Fibroblast of lung (primary cell): Measurements from ENCODE around the gene GTF2F2. TPM values are rescaled to one million over a fixed set of nuclear protein-coding genes. Genes with fewer than 3 reads are reported as not detected.
"Not testable (repeated sequence)": the region's sequence is repeated elsewhere in the genome, so short reads cannot be mapped to it uniquely, and the experiment has no call there.

Experiments used
- DNase-seq, 2 donors: peaks; one replicate each; pipeline versions ENCODE4 v3.0.0 to v3.0.0-alpha.2; 2010; ENCODE audit warnings: low read depth in 2 of 2
- H2AFZ ChIP-seq: 2 replicates; pipeline ENCODE4 v1.5.1; 2012; ENCODE audit warnings: low read length, control low read depth, inconsistent platforms
- H3K27ac ChIP-seq: 2 replicates; pipeline ENCODE4 v1.5.1; 2011; ENCODE audit warnings: low read length, control low read depth; ENCODE audit not compliant: insufficient read depth
- H3K27me3 ChIP-seq: 2 replicates; pipeline ENCODE4 v1.5.1; 2011; ENCODE audit warnings: mild to moderate bottlenecking, low read length; ENCODE audit not compliant: control insufficient read depth, insufficient read depth
- H3K36me3 ChIP-seq: 2 replicates; pipeline ENCODE4 v1.5.1; 2011; ENCODE audit warnings: low read length; ENCODE audit not compliant: control insufficient read depth, insufficient read depth
- H3K4me1 ChIP-seq: 2 replicates; pipeline ENCODE4 v1.5.1; 2011; ENCODE audit warnings: low read length; ENCODE audit not compliant: control insufficient read depth, insufficient read depth; ENCODE audit errors: extremely low read depth
- H3K4me2 ChIP-seq: 2 replicates; pipeline ENCODE4 v1.5.1; 2011; ENCODE audit warnings: low read length, control low read depth; ENCODE audit not compliant: insufficient read depth; ENCODE audit errors: extremely low read depth
- H3K4me3 ChIP-seq, 4 experiments: fragments of 200-600 bp in 1 of 4; sonication (generic) in 1 of 4; replicated peaks in 1 of 4; 2 replicates each; pipeline ENCODE4 v1.5.1; 2011 to 2016; ENCODE audit warnings: low read length in 4 of 4, low read depth in 3 of 4, mild to moderate bottlenecking in 3 of 4, control low read depth in 2 of 4, inconsistent platforms in 1 of 4, mixed read lengths in 1 of 4; ENCODE audit not compliant: insufficient read depth in 1 of 4; ENCODE audit errors: control extremely low read depth in 1 of 4
- H3K79me2 ChIP-seq: 2 replicates; pipeline ENCODE4 v1.5.1; 2012; ENCODE audit warnings: mild to moderate bottlenecking, low read length, inconsistent platforms; ENCODE audit not compliant: control insufficient read depth, insufficient read depth
- H3K9ac ChIP-seq: 2 replicates; pipeline ENCODE4 v1.5.1; 2011; ENCODE audit warnings: mild to moderate bottlenecking, low read length, control low read depth; ENCODE audit not compliant: insufficient read depth
- H3K9me3 ChIP-seq: 2 replicates; pipeline ENCODE4 v1.5.1; 2012; ENCODE audit warnings: low read depth, low read length; ENCODE audit not compliant: control insufficient read depth, insufficient read depth
- H4K20me1 ChIP-seq: 2 replicates; pipeline ENCODE4 v1.5.1; 2011; ENCODE audit warnings: low read length; ENCODE audit not compliant: control insufficient read depth, insufficient read depth; ENCODE audit errors: extremely low read depth
- CTCF ChIP-seq, 2 donors: IDR thresholded peaks in 1 of 2; conservative IDR thresholded peaks in 1 of 2; 1 replicate in 1 of 2; 2 replicates in 1 of 2; pipeline ENCODE4 v1.5.1; 2011 to 2012; ENCODE audit warnings: low read length in 2 of 2, control low read depth in 1 of 2, inconsistent platforms in 1 of 2, low read depth in 1 of 2, mild to moderate bottlenecking in 1 of 2
- EZH2 ChIP-seq: IDR thresholded peaks from 2 replicates; pipeline ENCODE4 v1.5.1; 2012; ENCODE audit warnings: low read length, control low read depth, mild to moderate bottlenecking; ENCODE audit errors: missing control alignments
- polyA plus RNA-seq, 2 donors: library from polyadenylated mRNA; depleted of rRNA in 1 of 2; stranded (reverse) in 1 of 2; unstranded in 1 of 2; fragments of >200 nt; gene quantifications; 2 replicates each; pipeline ENCODE4 v1.2.1, GENCODE V29; 2011 to 2012; ENCODE audit warnings: missing spikeins in 1 of 2
- total RNA-seq: library from RNA; depleted of rRNA; stranded (reverse); fragments of >200 nt; gene quantifications from 2 replicates; pipeline ENCODE4 v1.2.1, GENCODE V29; 2014

The GTF2F2 gene
- total and polyA plus RNA-seq, 2 donors (not counting 1 experiment from before 2014, with no cell fraction given), result 23.4 to 31.7 TPM

GRCh38 chr13:45185286-45185685 is 65.0 kb downstream of the GTF2F2 start:
- H3K36me3 ChIP-seq, result peaks cover 1% of the 10 kb centered on the region
- H3K4me3 ChIP-seq, result no peak overlapping the region
- no peaks in the 10 kb centered on the region for H4K20me1 ChIP-seq
- H3K27me3 ChIP-seq, result no peaks in the 10 kb centered on the region
- H3K4me2 ChIP-seq, result no peak overlapping the region
- H3K4me1 ChIP-seq, result no peaks in the 10 kb centered on the region
- no peaks in the 10 kb centered on the region for H3K79me2 ChIP-seq
- no peak for DNase-seq
- no peak overlapping the region for H2AFZ ChIP-seq
- no peak overlapping the region for H3K9ac ChIP-seq
- H3K27ac ChIP-seq, result no peak overlapping the region
- no peak for TF ChIP-seq CTCF (conservative IDR thresholded peaks at IDR 0.05 in 1 of 2, IDR thresholded peaks at IDR 0.05 in 1 of 2; ENCODE audit: low read depth in 1 of 2, low read length in 2 of 2)
- no peak for TF ChIP-seq EZH2
- no peaks in the 10 kb centered on the region for H3K9me3 ChIP-seq

- not testable (repeated sequence) for H3K4me2 ChIP-seq, H3K9ac ChIP-seq, H3K79me2 ChIP-seq, H2AFZ ChIP-seq, H4K20me1 ChIP-seq, H3K4me1 ChIP-seq, DNase-seq, H3K9me3 ChIP-seq, H3K4me3 ChIP-seq, H3K27ac ChIP-seq, H3K36me3 ChIP-seq, H3K27me3 ChIP-seq
Measured at GRCh38 chr13:45189077-45189476, 68.8 kb downstream of the GTF2F2 start.

- H3K9ac ChIP-seq, result not testable (repeated sequence)
Measured at GRCh38 chr13:45189511-45189910, 69.2 kb downstream of the GTF2F2 start.

GRCh38 chr13:45191874-45192273 is 71.6 kb downstream of the GTF2F2 start:
- no peak for DNase-seq
- H4K20me1 ChIP-seq, result no peaks in the 10 kb centered on the region

More at GRCh38 chr13:45189511-45189910, 69.2 kb downstream of the GTF2F2 start:
- not testable (repeated sequence) for H3K4me1 ChIP-seq, H3K27me3 ChIP-seq, H3K36me3 ChIP-seq, H2AFZ ChIP-seq, H3K9me3 ChIP-seq, H4K20me1 ChIP-seq, H3K27ac ChIP-seq, H3K4me2 ChIP-seq, H3K4me3 ChIP-seq, H3K79me2 ChIP-seq
- DNase-seq, result peak; percentile 54 to 88

More at GRCh38 chr13:45191874-45192273, 71.6 kb downstream of the GTF2F2 start:
- no peak overlapping the region for H3K4me2 ChIP-seq
- no peak overlapping the region for H3K27ac ChIP-seq
- H3K36me3 ChIP-seq, result no peaks in the 10 kb centered on the region
- no peaks in the 10 kb centered on the region for H3K9me3 ChIP-seq
- peaks cover 13% of the 10 kb centered on the region for H3K4me1 ChIP-seq
- no peak overlapping the region for H2AFZ ChIP-seq
- TF ChIP-seq CTCF (conservative IDR thresholded peaks at IDR 0.05 in 1 of 2, IDR thresholded peaks at IDR 0.05 in 1 of 2; ENCODE audit: low read depth in 1 of 2, low read length in 2 of 2), result no peak
- no peak for TF ChIP-seq EZH2
- H3K79me2 ChIP-seq, result no peaks in the 10 kb centered on the region
- no peak overlapping the region for H3K9ac ChIP-seq
- H3K27me3 ChIP-seq, result no peaks in the 10 kb centered on the region
- no peak overlapping the region for H3K4me3 ChIP-seq
